PC-3 (cell line): Measurements from ENCODE around the gene SLAMF6. TPM values are rescaled to one million over a fixed set of nuclear protein-coding genes. Genes with fewer than 3 reads are reported as not detected.

Experiments
- ATAC-seq: fragments of 200-7000 bp; cut with Tn5 transposase; 2 replicates; pipeline ENCODE4 v1.9.1; 2020; ENCODE audit warnings: mild to moderate bottlenecking, moderate library complexity
- BruUV-seq: library from RNA; stranded (reverse); fragments of 400-500 nt; replicated peaks from 2 replicates; lab custom pipeline; 2021; lab: Mats Ljungman, UMichigan
- CTCF ChIA-PET: fragments of 300-600 bp; sonication (Branson Sonifier 250); formaldehyde crosslinking; loops from one replicate; lab custom pipeline; 2022; ENCODE audit warnings: antibody characterized with exemption; lab: Charles Lee
- POLR2A ChIA-PET: fragments of 300-600 bp; sonication (Branson Sonifier 250); formaldehyde crosslinking; loops from one replicate; lab custom pipeline; 2022; ENCODE audit warnings: antibody characterized with exemption; ENCODE audit not compliant: unreplicated experiment; lab: Charles Lee
- DNase-seq: peaks from one replicate; pipeline ENCODE4 v3.0.0-alpha.2; 2015
- H2AFZ ChIP-seq: fragments of 300-600 bp; sonication (generic); 2 replicates; pipeline ENCODE4 v1.6.0; 2016; ENCODE audit warnings: antibody characterized with exemption, low read length
- H3F3A ChIP-seq: fragments of 300-600 bp; sonication (generic); one replicate; pipeline ENCODE4 v1.6.0; 2017; ENCODE audit warnings: antibody characterized with exemption, low read length, control low read depth, mild to moderate bottlenecking; ENCODE audit not compliant: unreplicated experiment
- H3K27ac ChIP-seq: fragments of 300-600 bp; sonication (generic); 2 replicates; pipeline ENCODE4 v1.5.1; 2016; ENCODE audit warnings: mild to moderate bottlenecking, low read length
- H3K27me3 ChIP-seq: fragments of 300-600 bp; sonication (generic); 2 replicates; pipeline ENCODE4 v1.6.1; 2016; ENCODE audit warnings: low read length, mixed read lengths
- H3K36me3 ChIP-seq: fragments of 300-600 bp; sonication (generic); 2 replicates; pipeline ENCODE4 v1.6.1; 2016; ENCODE audit warnings: low read depth, mixed run types, low read length, mixed read lengths
- H3K4me1 ChIP-seq: fragments of 300-600 bp; sonication (generic); 2 replicates; pipeline ENCODE4 v1.5.1; 2016; ENCODE audit warnings: low read length; ENCODE audit not compliant: insufficient read depth
- H3K4me2 ChIP-seq: fragments of 300-600 bp; sonication (generic); 2 replicates; pipeline ENCODE4 v1.6.0; 2016; ENCODE audit warnings: low read length
- H3K4me3 ChIP-seq: fragments of 300-600 bp; sonication (generic); 2 replicates; pipeline ENCODE4 v1.5.1; 2016; ENCODE audit warnings: mild to moderate bottlenecking, low read length, mixed read lengths
- H3K79me2 ChIP-seq: fragments of 300-600 bp; sonication (generic); 2 replicates; pipeline ENCODE4 v1.6.1; 2017; ENCODE audit warnings: low read length, mixed read lengths
- H3K9ac ChIP-seq: fragments of 300-600 bp; sonication (generic); 2 replicates; pipeline ENCODE4 v1.6.0; 2016; ENCODE audit warnings: mild to moderate bottlenecking, low read length
- H3K9me2 ChIP-seq: fragments of 300-600 bp; sonication (generic); replicated peaks from 2 replicates; pipeline ENCODE4 v1.6.1; 2016; ENCODE audit warnings: mixed run types, low read length, mixed read lengths
- H3K9me3 ChIP-seq: fragments of 300-600 bp; sonication (generic); 2 replicates; pipeline ENCODE4 v1.6.1; 2016; ENCODE audit warnings: low read length, mixed read lengths
- H4K20me1 ChIP-seq: fragments of 300-600 bp; sonication (generic); 2 replicates; pipeline ENCODE4 v1.6.1; 2016; ENCODE audit warnings: low read length, mixed read lengths
- EZH2 ChIP-seq: fragments of 300-600 bp; sonication (generic); IDR thresholded peaks from one replicate; pipeline ENCODE4 v1.6.1; 2017; ENCODE audit warnings: antibody characterized with exemption, mild to moderate bottlenecking, low read length; ENCODE audit not compliant: unreplicated experiment
- EZH2phosphoT487 ChIP-seq: fragments of 300-600 bp; sonication (generic); IDR thresholded peaks from 2 replicates; pipeline ENCODE4 v1.6.1; 2018; ENCODE audit warnings: mild to moderate bottlenecking, antibody characterized with exemption, low read length, borderline replicate concordance
- intact Hi-C: fragments of 100-400 bp; cut with micrococcal nuclease; formaldehyde crosslinking; loops from 2 replicates; pipeline ENCODE4 v1.9.0; 2023
- total RNA-seq: library from RNA; depleted of rRNA; stranded (reverse); fragments of >200 nt; gene quantifications from 2 replicates; pipeline ENCODE4 v1.2.3, GENCODE V29; 2014
- TF ChIP-seq, protein P1 (sequence below): fragments of 300-600 bp; sonication (generic); conservative IDR thresholded peaks from 2 replicates; pipeline ENCODE4 v1.5.1; 2017; ENCODE audit warnings: antibody characterized with exemption, low read depth, mild to moderate bottlenecking, low read length

The SLAMF6 gene
- total RNA-seq, 1 experiment from 2014 or later, result not detected

DNA sequence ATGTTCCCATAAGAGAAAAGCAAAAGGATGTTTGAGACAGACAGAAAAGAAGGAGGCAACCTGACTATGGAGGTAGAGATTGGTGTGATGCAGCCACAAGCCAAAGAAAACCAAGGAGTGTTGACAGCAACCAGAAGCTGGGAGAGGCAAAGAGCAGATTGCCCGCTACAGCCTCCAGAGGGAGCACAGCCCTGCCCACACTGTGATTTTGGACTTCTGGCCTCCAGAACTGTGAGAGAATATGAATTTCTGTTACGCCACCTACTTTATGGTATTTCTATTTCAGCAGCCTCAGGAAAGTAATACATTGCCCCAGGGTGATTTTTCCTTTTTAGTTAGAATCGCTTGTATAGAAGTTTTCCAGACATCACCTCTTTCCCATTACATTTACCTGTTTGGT, 28.4 kb downstream of the SLAMF6 start:
- ATAC-seq, result peak; percentile 73
- POLR2A ChIA-PET, result no interaction called here
- H3K4me1 ChIP-seq, result no peaks in the 10 kb centered on the region

DNA sequence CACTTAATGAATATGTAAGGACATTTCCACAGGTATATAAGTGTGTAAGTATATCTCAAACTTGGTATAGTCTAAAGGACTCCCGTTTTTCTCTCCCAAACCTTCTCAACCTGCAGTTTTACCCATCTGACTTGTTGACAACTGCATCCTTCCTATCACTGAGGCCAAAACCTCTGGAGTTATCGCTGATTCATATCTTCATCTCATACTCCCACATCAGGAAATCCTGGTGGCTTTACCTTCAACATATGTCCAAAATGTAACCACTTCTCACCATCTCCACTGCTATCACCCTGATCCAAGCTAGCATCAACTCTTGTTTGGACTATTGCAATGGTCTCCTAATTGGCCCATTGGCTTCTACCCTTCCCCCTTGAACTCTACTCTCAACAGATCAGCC, 30.4 kb downstream of the SLAMF6 start:
- no peaks in the 10 kb centered on the region for H3K9me3 ChIP-seq
- H3K4me2 ChIP-seq, result no peak overlapping the region
- POLR2A ChIA-PET, result no interaction called here
- H3F3A ChIP-seq, result no peaks in the 10 kb centered on the region
- no peak overlapping the region for H2AFZ ChIP-seq
- H3K9ac ChIP-seq, result no peak overlapping the region
- DNase-seq (no peak), ATAC-seq (no peak)
- no peaks in the 10 kb centered on the region for H4K20me1 ChIP-seq
- peaks cover 71% of the 10 kb centered on the region for H3K27me3 ChIP-seq
- H3K36me3 ChIP-seq, result no peaks in the 10 kb centered on the region
- intact Hi-C loops, result no loop called here
- no peaks in the 10 kb centered on the region for H3K79me2 ChIP-seq
- no peaks in the 10 kb centered on the region for H3K9me2 ChIP-seq
- H3K27ac ChIP-seq, result no peak overlapping the region
- H3K4me3 ChIP-seq, result no peak overlapping the region
- no TSS peak for BruUV-seq
- no peaks in the 10 kb centered on the region for H3K4me1 ChIP-seq
- CTCF ChIA-PET, result no interaction called here
- TF ChIP-seq, protein P1, sequence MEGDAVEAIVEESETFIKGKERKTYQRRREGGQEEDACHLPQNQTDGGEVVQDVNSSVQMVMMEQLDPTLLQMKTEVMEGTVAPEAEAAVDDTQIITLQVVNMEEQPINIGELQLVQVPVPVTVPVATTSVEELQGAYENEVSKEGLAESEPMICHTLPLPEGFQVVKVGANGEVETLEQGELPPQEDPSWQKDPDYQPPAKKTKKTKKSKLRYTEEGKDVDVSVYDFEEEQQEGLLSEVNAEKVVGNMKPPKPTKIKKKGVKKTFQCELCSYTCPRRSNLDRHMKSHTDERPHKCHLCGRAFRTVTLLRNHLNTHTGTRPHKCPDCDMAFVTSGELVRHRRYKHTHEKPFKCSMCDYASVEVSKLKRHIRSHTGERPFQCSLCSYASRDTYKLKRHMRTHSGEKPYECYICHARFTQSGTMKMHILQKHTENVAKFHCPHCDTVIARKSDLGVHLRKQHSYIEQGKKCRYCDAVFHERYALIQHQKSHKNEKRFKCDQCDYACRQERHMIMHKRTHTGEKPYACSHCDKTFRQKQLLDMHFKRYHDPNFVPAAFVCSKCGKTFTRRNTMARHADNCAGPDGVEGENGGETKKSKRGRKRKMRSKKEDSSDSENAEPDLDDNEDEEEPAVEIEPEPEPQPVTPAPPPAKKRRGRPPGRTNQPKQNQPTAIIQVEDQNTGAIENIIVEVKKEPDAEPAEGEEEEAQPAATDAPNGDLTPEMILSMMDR, result no peak
- TF ChIP-seq EZH2 (no peak), EZH2phosphoT487 (no peak)

More for the DNA sequence above, 28.4 kb downstream of the SLAMF6 start:
- Histone ChIP-seq H3K79me2 (no peaks in the 10 kb centered on the region), H4K20me1 (no peaks in the 10 kb centered on the region), H3F3A (no peaks in the 10 kb centered on the region), H3K9me2 (no peaks in the 10 kb centered on the region), H3K4me3 (no peak overlapping the region), H3K36me3 (no peaks in the 10 kb centered on the region), H3K9ac (no peak overlapping the region), H3K27ac (no peak overlapping the region), H3K27me3 (peaks cover 51% of the 10 kb centered on the region), H2AFZ (no peak overlapping the region), H3K9me3 (0 out of 2 replicates have a peak, but pooled peaks cover 5% of the 10 kb centered on the region), H3K4me2 (no peak overlapping the region)
- no TSS peak for BruUV-seq
- DNase-seq, result peak; percentile 45
- intact Hi-C loops, result loop anchor here (2.0 kb wide), 1 partner anchor 112 kb away; no protein-coding TSS in a partner anchor
- CTCF ChIA-PET, result no interaction called here
- TF ChIP-seq, protein P1, result peak; percentile 63
- TF ChIP-seq EZH2phosphoT487, result no peak

DNA sequence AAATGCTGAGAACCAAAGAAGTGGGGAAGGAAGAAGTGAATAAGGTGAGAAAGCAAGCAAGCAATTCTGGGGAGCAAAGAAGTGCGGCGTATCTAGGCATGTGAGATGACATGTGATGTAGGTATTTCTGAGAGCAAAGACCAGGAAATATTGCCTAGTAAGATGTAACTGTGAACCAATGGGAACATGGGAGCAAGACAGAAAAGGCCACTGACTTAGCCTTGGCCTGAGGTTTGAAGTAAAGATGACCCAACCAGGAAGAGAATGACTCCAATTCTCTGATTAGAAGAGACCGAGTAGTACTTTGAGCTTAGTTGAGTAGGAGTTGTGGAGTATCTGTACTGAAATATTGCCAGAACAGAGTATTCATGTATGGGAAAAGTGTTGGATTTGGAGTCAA, 31.1 kb downstream of the SLAMF6 start:
- ATAC-seq (no peak), DNase-seq (no peak)
- Histone ChIP-seq H3K9ac (no peak overlapping the region), H4K20me1 (no peaks in the 10 kb centered on the region), H3F3A (no peaks in the 10 kb centered on the region), H3K27me3 (peaks cover 77% of the 10 kb centered on the region), H2AFZ (no peak overlapping the region), H3K9me3 (no peaks in the 10 kb centered on the region), H3K4me3 (no peak overlapping the region), H3K9me2 (no peaks in the 10 kb centered on the region), H3K36me3 (no peaks in the 10 kb centered on the region), H3K4me2 (no peak overlapping the region), H3K79me2 (no peaks in the 10 kb centered on the region), H3K27ac (no peak overlapping the region), H3K4me1 (no peaks in the 10 kb centered on the region)
- TF ChIP-seq, protein P1, result no peak
- TF ChIP-seq EZH2, result no peak
- no peak for TF ChIP-seq EZH2phosphoT487
- BruUV-seq, result no TSS peak
- intact Hi-C loops, result no loop called here
- ChIA-PET POLR2A (no interaction called here), CTCF (no interaction called here)
